NCI-H2227 (cell line): ENCODE results near the gene USO1.
A peak's percentile ranks its signal among the peaks of the same experiment; 100 is the strongest.

ENCODE experiments used
- DNase-seq: peaks from one replicate; lab custom pipeline; 2025; ENCODE audit not compliant: unreplicated experiment; lab: John Stamatoyannopoulos, UW

The USO1 gene

DNA sequence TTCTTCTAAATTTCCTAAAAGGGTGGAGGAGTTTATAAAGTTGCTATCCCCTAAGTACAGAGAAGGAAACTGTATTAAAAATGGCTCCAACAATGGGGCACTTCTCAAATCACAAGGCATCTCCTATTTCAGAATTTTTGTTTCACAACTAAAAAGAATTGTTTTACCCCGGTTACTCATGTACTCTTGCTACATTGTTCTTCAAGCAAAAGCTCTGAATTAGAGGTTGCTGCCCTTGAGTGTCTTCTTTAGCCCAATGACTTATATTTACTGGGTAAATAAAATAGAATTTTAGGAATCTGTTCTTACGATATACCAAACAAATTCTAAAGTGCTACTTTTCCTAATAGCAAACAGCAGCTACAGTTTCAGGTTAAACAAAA, 110.4 kb downstream of the USO1 start:
- no peak for DNase-seq

DNA sequence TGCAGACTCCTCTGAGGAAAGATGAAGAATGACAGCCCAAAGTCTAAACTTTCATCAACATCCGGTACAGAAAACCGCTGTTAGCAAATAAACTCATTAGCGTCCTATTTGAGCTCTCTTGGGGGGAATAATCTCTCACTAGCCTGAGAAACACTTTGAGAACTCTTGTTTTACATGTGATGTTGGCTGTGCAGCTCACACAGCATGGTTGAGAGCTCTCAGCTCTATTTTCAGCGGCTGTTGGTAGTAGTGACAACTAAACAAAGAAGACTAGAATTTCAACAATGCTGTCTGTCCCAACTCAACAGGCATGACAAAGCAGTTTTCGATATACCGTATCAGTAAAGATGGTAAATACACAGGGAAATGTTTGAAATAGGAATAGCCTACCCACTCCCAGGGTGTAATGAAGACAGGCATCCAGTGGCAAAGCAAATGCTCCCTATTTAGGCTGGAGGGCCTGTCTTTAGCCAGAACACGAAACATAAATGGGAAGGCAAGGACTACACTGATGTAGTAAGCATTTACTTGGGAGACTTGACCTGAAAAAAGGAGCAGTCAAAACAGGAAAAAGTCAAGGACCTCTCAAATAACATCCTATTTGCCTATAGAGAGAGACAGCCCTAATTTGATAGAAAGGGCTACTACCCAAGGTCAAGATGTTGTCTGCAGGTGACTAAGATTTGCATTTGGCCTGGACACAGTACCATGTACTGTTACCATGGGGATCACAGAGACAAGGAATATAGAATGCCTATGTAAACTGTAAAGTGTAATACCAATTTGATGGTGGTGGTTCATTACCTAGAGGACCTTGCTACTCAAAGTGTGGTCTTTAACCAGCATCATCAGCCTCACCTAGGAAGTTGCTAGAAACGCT, 117.5 kb downstream of the USO1 start:
- DNase-seq: no peak

DNA sequence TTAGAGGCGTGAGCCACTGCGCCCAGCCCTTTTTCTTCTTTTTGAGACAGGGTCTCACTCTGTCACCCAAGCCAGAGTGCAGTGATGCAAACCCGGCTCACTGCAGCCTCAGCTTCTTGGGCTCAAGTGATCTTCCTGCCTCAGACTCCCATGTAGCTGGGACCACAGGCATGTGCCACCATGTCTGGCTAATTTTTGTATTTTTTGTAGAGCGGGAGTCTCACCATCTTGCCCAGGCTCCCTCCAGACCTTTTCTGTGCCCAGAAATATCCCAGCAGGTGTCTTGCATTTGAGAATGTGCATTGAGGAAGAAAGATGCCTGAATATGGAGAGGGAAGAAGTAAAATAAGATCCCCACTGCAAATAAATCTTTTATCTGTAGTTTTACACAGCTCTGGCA, 119.2 kb downstream of the USO1 start:
- no peak for DNase-seq

DNA sequence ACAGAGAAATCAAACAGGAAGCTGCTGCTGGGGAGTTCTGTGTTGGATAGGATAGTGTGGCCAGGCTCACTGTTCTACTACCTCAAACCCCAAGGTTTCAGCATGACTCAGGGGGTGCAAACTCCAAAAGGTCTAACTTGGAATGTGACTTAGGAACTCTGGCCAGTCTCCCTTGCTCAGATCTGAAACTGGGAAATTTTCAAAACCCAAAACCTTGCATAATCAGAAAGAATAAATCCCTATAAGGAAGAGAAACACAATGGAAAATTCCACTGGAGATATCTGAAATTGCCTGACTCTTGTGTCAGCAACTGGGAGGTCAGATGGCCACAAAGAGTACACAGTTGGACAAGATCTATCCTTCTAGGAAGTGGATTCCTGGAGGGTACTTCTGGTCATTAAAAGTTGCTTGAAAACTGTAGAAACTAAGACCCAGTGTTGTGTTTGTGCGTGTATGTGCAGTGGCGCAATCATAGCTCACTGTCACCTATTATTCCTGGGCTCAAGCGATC, 119.8 kb downstream of the USO1 start:
- no peak for DNase-seq

DNA sequence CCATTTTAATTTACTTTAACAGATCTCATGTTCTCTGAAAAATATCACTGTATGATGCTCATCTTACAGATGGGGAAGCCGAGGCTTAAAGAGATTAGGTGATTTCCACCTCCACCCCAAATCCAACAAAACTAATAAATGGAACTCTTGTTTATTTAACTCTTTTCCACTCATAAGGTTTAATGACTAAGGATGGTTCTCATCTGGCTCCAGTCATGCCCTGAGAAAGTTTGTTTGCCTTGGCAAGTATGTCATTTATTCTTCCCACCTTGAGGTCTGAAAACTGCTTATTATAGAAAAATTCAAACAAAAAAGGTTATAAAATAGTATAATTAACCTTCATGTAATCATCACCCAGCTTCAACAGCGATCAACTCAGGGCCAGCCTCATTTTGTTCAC, 121.6 kb downstream of the USO1 start:
- no peak for DNase-seq

DNA sequence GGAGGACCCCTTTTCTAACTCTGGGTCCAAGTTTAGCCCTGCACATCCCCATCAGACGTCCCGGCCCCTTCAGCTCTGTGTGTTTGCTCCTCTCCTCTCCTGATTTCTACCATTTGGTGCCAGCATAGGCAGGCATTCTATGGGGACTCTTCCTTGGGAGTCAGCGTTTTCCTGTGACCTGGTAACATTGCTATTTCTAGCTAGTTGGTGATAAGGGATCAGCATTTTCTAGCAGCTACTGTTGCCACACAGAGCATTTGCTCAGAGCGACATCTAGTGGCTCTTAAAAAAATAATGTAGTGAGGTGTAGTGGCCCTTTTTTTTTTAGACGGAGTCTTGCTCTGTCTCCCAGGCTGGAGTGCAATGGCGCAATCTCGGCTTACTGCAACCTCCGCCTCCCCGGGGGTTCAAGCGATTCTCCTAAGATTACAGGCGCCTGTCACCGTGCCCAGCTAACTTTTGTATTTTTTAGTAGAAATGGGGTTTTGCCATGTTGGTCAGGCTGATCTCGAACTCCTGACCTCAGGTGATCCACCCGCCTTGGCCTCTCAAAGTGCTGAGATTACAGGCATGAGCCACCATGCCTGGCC, 123.9 kb downstream of the USO1 start:
- DNase-seq: peak; percentile 64

DNA sequence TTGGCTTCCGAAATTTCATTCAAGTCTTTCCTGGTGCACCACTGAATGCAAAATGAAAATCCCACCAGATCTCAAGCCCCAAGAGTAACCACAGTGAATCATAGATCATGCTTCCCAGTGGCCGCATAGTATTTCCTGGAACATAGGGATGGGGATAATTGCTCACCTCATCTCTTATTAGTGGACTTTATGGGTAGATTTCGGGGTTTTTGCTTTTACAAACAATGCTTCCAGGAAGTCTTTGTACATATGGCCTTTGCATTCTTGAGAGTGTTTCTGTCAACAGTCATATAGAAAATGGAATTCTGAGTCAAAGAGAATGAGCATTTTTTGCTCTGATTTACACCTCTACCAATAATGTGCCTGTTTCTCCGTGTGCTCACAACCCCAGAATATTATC, 124.5 kb downstream of the USO1 start:
- DNase-seq: no peak

DNA sequence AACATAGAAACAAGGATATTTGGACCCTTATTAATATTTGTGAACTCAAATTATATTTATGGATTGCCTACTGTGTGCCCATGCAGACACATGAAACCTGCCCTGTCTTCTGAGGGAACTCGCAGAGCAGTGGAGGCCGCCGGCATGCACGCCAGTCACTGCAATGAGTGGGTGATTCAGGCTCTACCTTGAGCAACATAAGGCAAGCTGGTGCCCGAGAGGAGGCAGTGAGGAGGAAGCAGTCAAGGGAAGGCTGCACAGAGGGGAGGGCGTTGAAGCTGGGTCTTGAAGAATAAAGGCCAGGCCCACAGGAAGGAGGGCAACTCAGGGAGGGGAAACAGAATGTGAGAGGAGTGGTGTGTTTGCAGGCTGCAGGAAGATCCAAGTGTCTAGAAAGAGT, 125.1 kb downstream of the USO1 start:
- no peak for DNase-seq

DNA sequence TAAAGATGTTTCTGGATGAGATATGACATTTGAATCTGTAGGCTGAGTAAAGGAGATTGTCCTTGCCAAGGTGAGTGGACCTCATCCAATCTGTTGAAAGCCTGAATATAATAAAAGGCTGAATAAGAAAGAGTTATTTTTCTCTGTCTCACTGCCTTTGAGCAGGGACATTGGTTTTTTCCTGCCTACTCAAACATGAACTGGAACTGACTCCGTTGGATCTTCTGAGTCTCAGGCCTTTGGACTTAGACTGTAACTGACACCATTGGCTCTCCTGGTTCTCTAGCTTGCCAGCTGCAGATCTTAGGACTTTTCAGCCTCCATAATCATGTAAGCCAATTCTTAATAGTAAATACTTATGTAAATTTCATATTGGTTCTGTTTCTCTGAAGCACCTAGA, 134.3 kb downstream of the USO1 start:
- DNase-seq: no peak

DNA sequence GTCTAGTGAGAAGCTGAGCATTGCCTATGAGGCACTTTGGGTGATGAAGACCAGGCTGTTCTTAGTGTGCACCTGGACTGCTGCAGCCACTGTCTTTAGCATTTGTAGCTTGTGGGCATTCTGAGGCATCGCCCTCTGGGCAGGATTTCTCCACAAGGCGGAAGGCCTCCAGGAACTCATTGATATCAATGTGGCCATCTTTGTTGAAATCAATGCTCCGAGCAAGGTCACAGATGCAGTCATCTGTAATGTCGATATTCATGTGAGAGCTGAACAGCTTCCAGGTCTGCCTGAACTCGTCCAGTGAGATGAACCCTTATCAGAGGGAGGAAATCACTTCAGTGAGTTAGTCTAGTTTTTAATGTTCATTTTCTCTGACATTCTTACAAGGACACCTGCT, 136.2 kb downstream of the USO1 start:
- no peak for DNase-seq
